ENCODE results near the gene FGF8. TPM values are rescaled to one million over a fixed set of nuclear protein-coding genes. Genes with fewer than 3 reads are reported as not detected.

FGF8 gene
- total RNA-seq, 1 experiment from 2014 or later: not detected

- no peak for DNase-seq
- CTCF ChIA-PET: no interaction called here
- Mint-ChIP-seq H3K27me3 (ENCODE audit: unreplicated experiment) (peaks cover 76% of the 10 kb centered on the region), H3K4me1 (ENCODE audit: low read depth, unreplicated experiment) (no peaks in the 10 kb centered on the region), H3K36me3 (ENCODE audit: insufficient read depth, unreplicated experiment) (no peaks in the 10 kb centered on the region), H3K4me3 (ENCODE audit: low read depth, unreplicated experiment) (no peak overlapping the region), H3K27ac (ENCODE audit: unreplicated experiment) (no peak overlapping the region), H3K9me3 (ENCODE audit: low read depth, unreplicated experiment) (no peaks in the 10 kb centered on the region)
- BruUV-seq (replicated peaks): no TSS peak
- no peak for TF ChIP-seq CTCF (IDR thresholded peaks at IDR 0.05; ENCODE audit: unreplicated experiment)
- intact Hi-C loops (cut with micrococcal nuclease; ENCODE audit: unreplicated experiment): no loop called here
Measured at GRCh38 chr10:101766306-101766705, 9.6 kb downstream of the FGF8 start.

- H3K4me3 Mint-ChIP-seq (ENCODE audit: low read depth, unreplicated experiment): no peak overlapping the region
- H3K36me3 Mint-ChIP-seq (ENCODE audit: insufficient read depth, unreplicated experiment): no peaks in the 10 kb centered on the region
- H3K4me1 Mint-ChIP-seq (ENCODE audit: low read depth, unreplicated experiment): no peaks in the 10 kb centered on the region
- H3K27ac Mint-ChIP-seq (ENCODE audit: unreplicated experiment): no peak overlapping the region
- intact Hi-C loops (cut with micrococcal nuclease; ENCODE audit: unreplicated experiment): no loop called here
- H3K9me3 Mint-ChIP-seq (ENCODE audit: low read depth, unreplicated experiment): no peaks in the 10 kb centered on the region
- peaks cover 70% of the 10 kb centered on the region for H3K27me3 Mint-ChIP-seq (ENCODE audit: unreplicated experiment)
- no peak for DNase-seq
- no TSS peak for BruUV-seq (replicated peaks)
- CTCF ChIA-PET: no interaction called here
- no peak for TF ChIP-seq CTCF (IDR thresholded peaks at IDR 0.05; ENCODE audit: unreplicated experiment)
Measured at GRCh38 chr10:101763141-101763846, 12.6 kb downstream of the FGF8 start.

GRCh38 chr10:101762736-101763135 is 13.2 kb downstream of the FGF8 start:
- BruUV-seq (replicated peaks): no TSS peak
- no peak for DNase-seq
- no peaks in the 10 kb centered on the region for H3K36me3 Mint-ChIP-seq (ENCODE audit: insufficient read depth, unreplicated experiment)
- CTCF ChIA-PET: no interaction called here
- H3K4me3 Mint-ChIP-seq (ENCODE audit: low read depth, unreplicated experiment): no peak overlapping the region
- peaks cover 69% of the 10 kb centered on the region for H3K27me3 Mint-ChIP-seq (ENCODE audit: unreplicated experiment)
- TF ChIP-seq CTCF (IDR thresholded peaks at IDR 0.05; ENCODE audit: unreplicated experiment): no peak
- intact Hi-C loops (cut with micrococcal nuclease; ENCODE audit: unreplicated experiment): no loop called here
- no peaks in the 10 kb centered on the region for H3K4me1 Mint-ChIP-seq (ENCODE audit: low read depth, unreplicated experiment)
- no peak overlapping the region for H3K27ac Mint-ChIP-seq (ENCODE audit: unreplicated experiment)
- no peaks in the 10 kb centered on the region for H3K9me3 Mint-ChIP-seq (ENCODE audit: low read depth, unreplicated experiment)

- DNase-seq: no peak
- TF ChIP-seq CTCF (IDR thresholded peaks at IDR 0.05; ENCODE audit: unreplicated experiment): no peak
- no peaks in the 10 kb centered on the region for H3K4me1 Mint-ChIP-seq (ENCODE audit: low read depth, unreplicated experiment)
- peaks cover 54% of the 10 kb centered on the region for H3K27me3 Mint-ChIP-seq (ENCODE audit: unreplicated experiment)
- no peaks in the 10 kb centered on the region for H3K9me3 Mint-ChIP-seq (ENCODE audit: low read depth, unreplicated experiment)
- BruUV-seq (replicated peaks): no TSS peak
- no peak overlapping the region for H3K4me3 Mint-ChIP-seq (ENCODE audit: low read depth, unreplicated experiment)
- intact Hi-C loops (cut with micrococcal nuclease; ENCODE audit: unreplicated experiment): no loop called here
- no peaks in the 10 kb centered on the region for H3K36me3 Mint-ChIP-seq (ENCODE audit: insufficient read depth, unreplicated experiment)
- CTCF ChIA-PET: no interaction called here
- no peak overlapping the region for H3K27ac Mint-ChIP-seq (ENCODE audit: unreplicated experiment)
Measured at GRCh38 chr10:101761226-101761625, 14.7 kb downstream of the FGF8 start.
